Liver (tissue), 9 donors: ENCODE measurements around the gene DCUN1D1. TPM values are rescaled to one million over a fixed set of nuclear protein-coding genes. Genes with fewer than 3 reads are reported as not detected.

Experiments used
- DNase-seq: peaks from one replicate; pipeline ENCODE4 v3.0.0-alpha.2; 2017; ENCODE audit warnings: low spot score
- H3K27ac ChIP-seq, 2 donors: one replicate each; pipeline ENCODE4 v1.7.0; 2013; ENCODE audit warnings: inconsistent platforms in 2 of 2, low read length in 2 of 2, control low read depth in 1 of 2, low read depth in 1 of 2, mild to moderate bottlenecking in 1 of 2
- H3K27me3 ChIP-seq, 4 donors: one replicate each; pipeline versions ENCODE4 v1.6.1 to v1.7.0; 2013; ENCODE audit warnings: low read length in 3 of 4, inconsistent platforms in 1 of 4, mild to moderate bottlenecking in 1 of 4, moderate library complexity in 1 of 4; ENCODE audit not compliant: control insufficient read depth in 4 of 4, insufficient read depth in 4 of 4
- H3K36me3 ChIP-seq, 4 donors: one replicate each; pipeline versions ENCODE4 v1.6.1 to v1.7.0; 2013; ENCODE audit warnings: low read length in 3 of 4, mild to moderate bottlenecking in 3 of 4, low read depth in 1 of 4, moderate library complexity in 1 of 4; ENCODE audit not compliant: control insufficient read depth in 4 of 4, insufficient read depth in 3 of 4
- H3K4me1 ChIP-seq, 4 donors: one replicate each; pipeline versions ENCODE4 v1.6.1 to v1.7.0; 2013; ENCODE audit warnings: low read length in 3 of 4, mild to moderate bottlenecking in 3 of 4, moderate library complexity in 1 of 4; ENCODE audit not compliant: control insufficient read depth in 4 of 4, insufficient read depth in 4 of 4
- H3K4me3 ChIP-seq, 3 donors: one replicate each; pipeline versions ENCODE4 v1.6.1 to v1.7.0; 2013; ENCODE audit warnings: low read length in 3 of 3, control low read depth in 1 of 3, low read depth in 1 of 3, mild to moderate bottlenecking in 1 of 3
- H3K9ac ChIP-seq, 2 donors: one replicate each; pipeline ENCODE4 v1.7.0; 2013; ENCODE audit warnings: low read length in 2 of 2, mild to moderate bottlenecking in 2 of 2, moderate library complexity in 2 of 2, control low read depth in 1 of 2, low read depth in 1 of 2
- H3K9me3 ChIP-seq, 4 donors: one replicate each; pipeline versions ENCODE4 v1.6.1 to v1.7.0; 2013; ENCODE audit warnings: low read length in 3 of 4; ENCODE audit not compliant: control insufficient read depth in 4 of 4
- CTCF ChIP-seq: fragments of 150-350 bp; IDR thresholded peaks from 2 replicates; pipeline ENCODE4 v1.5.1; 2017; ENCODE audit warnings: improper control_type of control experiment, low read depth, low read length; ENCODE audit not compliant: missing input control
- EGR1 ChIP-seq, 2 donors: IDR thresholded peaks; 2 replicates each; pipeline ENCODE4 v1.6.1; 2016 to 2018; ENCODE audit warnings: antibody characterized with exemption in 2 of 2, low read depth in 2 of 2
- FOXA1 ChIP-seq: IDR thresholded peaks from 2 replicates; pipeline ENCODE4 v1.6.1; 2016; ENCODE audit warnings: antibody characterized with exemption
- FOXA2 ChIP-seq: IDR thresholded peaks from 2 replicates; pipeline ENCODE4 v1.6.1; 2016; ENCODE audit warnings: antibody characterized with exemption
- HNF4A ChIP-seq, 2 donors: conservative IDR thresholded peaks; 2 replicates each; pipeline ENCODE4 v1.6.1; 2016; ENCODE audit warnings: antibody characterized with exemption in 2 of 2, mild to moderate bottlenecking in 2 of 2
- JUND ChIP-seq, 2 donors: IDR thresholded peaks; 2 replicates each; pipeline ENCODE4 v1.6.1; 2016; ENCODE audit warnings: antibody characterized with exemption in 2 of 2
- MAX ChIP-seq: IDR thresholded peaks from 2 replicates; pipeline ENCODE4 v1.6.1; 2016; ENCODE audit warnings: antibody characterized with exemption
- NR2F2 ChIP-seq: IDR thresholded peaks from 2 replicates; pipeline ENCODE4 v1.6.1; 2016; ENCODE audit warnings: antibody characterized with exemption
- RAD21 ChIP-seq, 2 donors: IDR thresholded peaks; 2 replicates each; pipeline ENCODE4 v1.6.1; 2016; ENCODE audit warnings: antibody characterized with exemption in 2 of 2, mild to moderate bottlenecking in 2 of 2
- RXRA ChIP-seq, 2 donors: IDR thresholded peaks; 2 replicates each; pipeline ENCODE4 v1.6.1; 2017 to 2018; ENCODE audit warnings: antibody characterized with exemption in 2 of 2, mild to moderate bottlenecking in 1 of 2
- TAF1 ChIP-seq: conservative IDR thresholded peaks from 2 replicates; pipeline ENCODE4 v1.6.1; 2016; ENCODE audit warnings: antibody characterized with exemption, mild to moderate bottlenecking
- YY1 ChIP-seq: IDR thresholded peaks from 2 replicates; pipeline ENCODE4 v1.6.1; 2016; ENCODE audit warnings: antibody characterized with exemption, mild to moderate bottlenecking
- WGBS: extraction: QIAGEN DNeasy Blood & Tissue Kit; methylation state at CpG from one replicate; pipeline ENCODE4 v1.1.7; 2013; 5-methylcytosine and 5-hydroxymethylcytosine counted together
- polyA plus RNA-seq, 2 donors: library from polyadenylated mRNA; stranded (reverse) in 1 of 2; unstranded in 1 of 2; fragments of 200-250 nt in 1 of 2; fragments of >200 nt in 1 of 2; fragmentation: Nextera tagmentation in 1 of 2; extraction: Ambion mirVana in 1 of 2; gene quantifications; one replicate each; pipeline versions ENCODE4 v1.2.1 to v1.2.3, GENCODE V29; 2013 to 2015
- total RNA-seq, 2 donors: library from RNA; depleted of rRNA; stranded (reverse); fragments of >200 nt; gene quantifications; one replicate each; pipeline ENCODE4 v1.2.3, GENCODE V29; 2014
- TF ChIP-seq, protein P1 (sequence below): IDR thresholded peaks from 2 replicates; pipeline ENCODE4 v1.6.1; 2016; ENCODE audit warnings: antibody characterized with exemption, mild to moderate bottlenecking
- TF ChIP-seq, protein P2 (sequence below): IDR thresholded peaks from 2 replicates; pipeline ENCODE4 v1.6.1; 2016; ENCODE audit warnings: antibody characterized with exemption
- TF ChIP-seq, protein P3 (sequence below): IDR thresholded peaks from 2 replicates; pipeline ENCODE4 v1.6.1; 2016; ENCODE audit warnings: antibody characterized with exemption
- donor health status: healthy.
- donor health status: healthy.
- donor health status: healthy.
- donor health status: healthy.
- donor health status: healthy.

The DCUN1D1 gene
- total and polyA plus RNA-seq, 4 donors: 9.1 to 56.0 (median 23.5) TPM

GRCh38 chr3:182919866-182920357 is 60.4 kb downstream of the DCUN1D1 start:
- no peak overlapping the region for H3K27ac ChIP-seq
- no peak for DNase-seq
- whole genome bisulfite sequencing: 93% methylated on average over 5 of the region's 5 CpGs

DNA sequence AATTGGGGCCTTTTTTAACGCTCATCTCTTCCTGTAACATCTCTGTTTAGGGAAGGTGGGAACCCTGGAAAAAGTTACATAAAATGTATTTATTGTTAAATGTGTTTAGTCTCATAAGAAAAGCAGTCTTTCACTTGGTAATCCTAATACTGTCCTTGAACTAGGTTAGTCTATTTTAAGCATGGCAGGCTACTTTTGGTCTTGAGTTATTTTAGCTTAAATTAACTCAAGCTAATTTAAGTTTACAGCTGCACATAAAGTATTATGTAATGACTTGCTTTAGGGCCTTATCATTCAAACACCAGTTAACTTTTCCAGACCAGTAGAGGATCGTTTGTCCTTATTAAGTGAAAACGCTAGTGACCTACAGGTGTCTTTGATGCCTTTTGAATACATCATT is 63.2 kb downstream of the DCUN1D1 start:
- DNase-seq: no peak
- Histone ChIP-seq H3K9ac (no peak overlapping the region), H3K9me3 (no peaks in the 10 kb centered on the region), H3K27ac (no peak overlapping the region), H3K4me1 (peaks cover 5 to 14% (median 6%) of the 10 kb centered on the region in 4 donors), H3K27me3 (no peaks in the 10 kb centered on the region), H3K4me3 (no peak overlapping the region), H3K36me3 (peaks cover 0 to 5% (median 0%) of the 10 kb centered on the region in 4 donors)
- 91% methylated on average over 3 of the region's 3 CpGs for WGBS
- TF ChIP-seq, protein P1, sequence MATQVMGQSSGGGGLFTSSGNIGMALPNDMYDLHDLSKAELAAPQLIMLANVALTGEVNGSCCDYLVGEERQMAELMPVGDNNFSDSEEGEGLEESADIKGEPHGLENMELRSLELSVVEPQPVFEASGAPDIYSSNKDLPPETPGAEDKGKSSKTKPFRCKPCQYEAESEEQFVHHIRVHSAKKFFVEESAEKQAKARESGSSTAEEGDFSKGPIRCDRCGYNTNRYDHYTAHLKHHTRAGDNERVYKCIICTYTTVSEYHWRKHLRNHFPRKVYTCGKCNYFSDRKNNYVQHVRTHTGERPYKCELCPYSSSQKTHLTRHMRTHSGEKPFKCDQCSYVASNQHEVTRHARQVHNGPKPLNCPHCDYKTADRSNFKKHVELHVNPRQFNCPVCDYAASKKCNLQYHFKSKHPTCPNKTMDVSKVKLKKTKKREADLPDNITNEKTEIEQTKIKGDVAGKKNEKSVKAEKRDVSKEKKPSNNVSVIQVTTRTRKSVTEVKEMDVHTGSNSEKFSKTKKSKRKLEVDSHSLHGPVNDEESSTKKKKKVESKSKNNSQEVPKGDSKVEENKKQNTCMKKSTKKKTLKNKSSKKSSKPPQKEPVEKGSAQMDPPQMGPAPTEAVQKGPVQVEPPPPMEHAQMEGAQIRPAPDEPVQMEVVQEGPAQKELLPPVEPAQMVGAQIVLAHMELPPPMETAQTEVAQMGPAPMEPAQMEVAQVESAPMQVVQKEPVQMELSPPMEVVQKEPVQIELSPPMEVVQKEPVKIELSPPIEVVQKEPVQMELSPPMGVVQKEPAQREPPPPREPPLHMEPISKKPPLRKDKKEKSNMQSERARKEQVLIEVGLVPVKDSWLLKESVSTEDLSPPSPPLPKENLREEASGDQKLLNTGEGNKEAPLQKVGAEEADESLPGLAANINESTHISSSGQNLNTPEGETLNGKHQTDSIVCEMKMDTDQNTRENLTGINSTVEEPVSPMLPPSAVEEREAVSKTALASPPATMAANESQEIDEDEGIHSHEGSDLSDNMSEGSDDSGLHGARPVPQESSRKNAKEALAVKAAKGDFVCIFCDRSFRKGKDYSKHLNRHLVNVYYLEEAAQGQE: no peak
- TF ChIP-seq RAD21 (IDR thresholded peaks at IDR 0.05) (no peak), TAF1 (no peak), FOXA2 (no peak), EGR1 (IDR thresholded peaks at IDR 0.05; ENCODE audit: low read depth in 2 of 2) (no peak), NR2F2 (no peak), JUND (IDR thresholded peaks at IDR 0.05) (no peak), FOXA1 (no peak), MAX (no peak), CTCF (no peak)
- TF ChIP-seq, protein P2, sequence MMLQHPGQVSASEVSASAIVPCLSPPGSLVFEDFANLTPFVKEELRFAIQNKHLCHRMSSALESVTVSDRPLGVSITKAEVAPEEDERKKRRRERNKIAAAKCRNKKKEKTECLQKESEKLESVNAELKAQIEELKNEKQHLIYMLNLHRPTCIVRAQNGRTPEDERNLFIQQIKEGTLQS: no peak

More at GRCh38 chr3:182919866-182920357, 60.4 kb downstream of the DCUN1D1 start:
- Histone ChIP-seq H3K9ac (no peak overlapping the region), H3K36me3 (no peaks in the 10 kb centered on the region), H3K9me3 (no peaks in the 10 kb centered on the region), H3K27me3 (no peaks in the 10 kb centered on the region), H3K4me1 (peaks cover 5 to 14% (median 6%) of the 10 kb centered on the region in 4 donors), H3K4me3 (no peak overlapping the region)
- TF ChIP-seq FOXA2 (no peak), YY1 (no peak), RAD21 (IDR thresholded peaks at IDR 0.05) (no peak), TAF1 (no peak), JUND (IDR thresholded peaks at IDR 0.05) (no peak), FOXA1 (no peak), NR2F2 (no peak), MAX (no peak), RXRA (IDR thresholded peaks at IDR 0.05) (no peak), HNF4A (conservative IDR thresholded peaks at IDR 0.05) (no peak), CTCF (no peak), EGR1 (IDR thresholded peaks at IDR 0.05; ENCODE audit: low read depth in 2 of 2) (no peak)
- TF ChIP-seq, protein P3, sequence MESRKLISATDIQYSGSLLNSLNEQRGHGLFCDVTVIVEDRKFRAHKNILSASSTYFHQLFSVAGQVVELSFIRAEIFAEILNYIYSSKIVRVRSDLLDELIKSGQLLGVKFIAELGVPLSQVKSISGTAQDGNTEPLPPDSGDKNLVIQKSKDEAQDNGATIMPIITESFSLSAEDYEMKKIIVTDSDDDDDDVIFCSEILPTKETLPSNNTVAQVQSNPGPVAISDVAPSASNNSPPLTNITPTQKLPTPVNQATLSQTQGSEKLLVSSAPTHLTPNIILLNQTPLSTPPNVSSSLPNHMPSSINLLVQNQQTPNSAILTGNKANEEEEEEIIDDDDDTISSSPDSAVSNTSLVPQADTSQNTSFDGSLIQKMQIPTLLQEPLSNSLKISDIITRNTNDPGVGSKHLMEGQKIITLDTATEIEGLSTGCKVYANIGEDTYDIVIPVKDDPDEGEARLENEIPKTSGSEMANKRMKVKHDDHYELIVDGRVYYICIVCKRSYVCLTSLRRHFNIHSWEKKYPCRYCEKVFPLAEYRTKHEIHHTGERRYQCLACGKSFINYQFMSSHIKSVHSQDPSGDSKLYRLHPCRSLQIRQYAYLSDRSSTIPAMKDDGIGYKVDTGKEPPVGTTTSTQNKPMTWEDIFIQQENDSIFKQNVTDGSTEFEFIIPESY: no peak
- TF ChIP-seq, protein P2: no peak
